ENCODE data around the gene FAM181A.
A peak's percentile ranks its signal among the peaks of the same experiment; 100 is the strongest.

Gene FAM181A

GRCh38 chr14:93926873-93927799, at the start of gene FAM181A:
Gene FAM181A, plus strand, starts transcription at chr14:93927344. Its CDS starts 942 bp downstream, at chr14:93928286.
- Histone ChIP-seq H3K36me3 (replicated peaks) (no peaks in the 10 kb centered on the region), H3K4me3 (no peak within 1 kb of the TSS), H3K9me3 (no peaks in the 10 kb centered on the region), H3K4me1 (no peaks in the 10 kb centered on the region), H3K27me3 (ENCODE audit: low read depth) (no peaks in the 10 kb centered on the region)
- DNase-seq (ENCODE audit: low spot score in 2 of 2), result no peak
- in situ Hi-C loops (cut with MboI; ENCODE audit: low sequenced_read_pairs), result no loop called here

- Histone ChIP-seq H3K9me3 (peaks cover 4% of the 10 kb centered on the region; the same call in 1 of the 2 replicates), H3K27me3 (ENCODE audit: low read depth) (no peaks in the 10 kb centered on the region), H3K4me3 (no peak overlapping the region), H3K36me3 (replicated peaks) (no peaks in the 10 kb centered on the region), H3K4me1 (no peaks in the 10 kb centered on the region; the same call in 1 of the 2 replicates)
- in situ Hi-C loops (cut with MboI; ENCODE audit: low sequenced_read_pairs), result no loop called here
- no peak for DNase-seq (ENCODE audit: low spot score in 2 of 2)
Observed at GRCh38 chr14:93878212-93878611, 48.9 kb upstream of the FAM181A start.

- Histone ChIP-seq H3K4me1 (no peaks in the 10 kb centered on the region; the same call in 1 of the 2 replicates), H3K4me3 (no peak overlapping the region), H3K9me3 (peaks cover 4% of the 10 kb centered on the region; the same call in 1 of the 2 replicates), H3K27me3 (ENCODE audit: low read depth) (no peaks in the 10 kb centered on the region; the same call in 1 of the 2 replicates), H3K36me3 (replicated peaks) (no peaks in the 10 kb centered on the region)
- in situ Hi-C loops (cut with MboI; ENCODE audit: low sequenced_read_pairs), result no loop called here
- no peak for DNase-seq (ENCODE audit: low spot score in 2 of 2)
Observed at GRCh38 chr14:93878871-93879270, 48.3 kb upstream of the FAM181A start.

GRCh38 chr14:93879362-93879983, 47.7 kb upstream of the FAM181A start:
- no peaks in the 10 kb centered on the region; the same call in 1 of the 2 replicates for H3K27me3 ChIP-seq (ENCODE audit: low read depth)
- H3K36me3 ChIP-seq (replicated peaks), result no peaks in the 10 kb centered on the region
- in situ Hi-C loops (cut with MboI; ENCODE audit: low sequenced_read_pairs), result no loop called here
- H3K4me1 ChIP-seq, result no peaks in the 10 kb centered on the region; the same call in 1 of the 2 replicates
- peaks cover 4% of the 10 kb centered on the region; the same call in 1 of the 2 replicates for H3K9me3 ChIP-seq
- no peak for DNase-seq (ENCODE audit: low spot score in 2 of 2)
- no peak overlapping the region for H3K4me3 ChIP-seq

- Histone ChIP-seq H3K4me3 (no peak overlapping the region), H3K9me3 (peaks cover 4% of the 10 kb centered on the region; the same call in 1 of the 2 replicates), H3K36me3 (replicated peaks) (no peaks in the 10 kb centered on the region), H3K27me3 (ENCODE audit: low read depth) (no peaks in the 10 kb centered on the region; the same call in 1 of the 2 replicates), H3K4me1 (no peaks in the 10 kb centered on the region; the same call in 1 of the 2 replicates)
- in situ Hi-C loops (cut with MboI; ENCODE audit: low sequenced_read_pairs), result no loop called here
- peak; percentile 57 to 80 for DNase-seq (ENCODE audit: low spot score in 2 of 2)
Observed at GRCh38 chr14:93880021-93880820, 46.9 kb upstream of the FAM181A start.

GRCh38 chr14:93884950-93885349, 42.2 kb upstream of the FAM181A start:
- no peaks in the 10 kb centered on the region for H3K36me3 ChIP-seq (replicated peaks)
- no peak overlapping the region for H3K4me3 ChIP-seq
- in situ Hi-C loops (cut with MboI; ENCODE audit: low sequenced_read_pairs), result no loop called here
- no peaks in the 10 kb centered on the region; the same call in 1 of the 2 replicates for H3K4me1 ChIP-seq
- H3K27me3 ChIP-seq (ENCODE audit: low read depth), result peaks cover 9% of the 10 kb centered on the region
- no peak for DNase-seq (ENCODE audit: low spot score in 2 of 2)
- peaks cover 4% of the 10 kb centered on the region; the same call in 1 of the 2 replicates for H3K9me3 ChIP-seq

- H3K9me3 ChIP-seq, result no peaks in the 10 kb centered on the region; the same call in 1 of the 2 replicates
- no peak for DNase-seq (ENCODE audit: low spot score in 2 of 2)
- peaks cover 9% of the 10 kb centered on the region for H3K27me3 ChIP-seq (ENCODE audit: low read depth)
- no peaks in the 10 kb centered on the region for H3K36me3 ChIP-seq (replicated peaks)
- peaks cover 3% of the 10 kb centered on the region for H3K4me1 ChIP-seq
- no peak overlapping the region for H3K4me3 ChIP-seq
- in situ Hi-C loops (cut with MboI; ENCODE audit: low sequenced_read_pairs), result no loop called here
Observed at GRCh38 chr14:93888995-93889394, 38.1 kb upstream of the FAM181A start.

- DNase-seq (ENCODE audit: low spot score in 2 of 2), result no peak
- H3K36me3 ChIP-seq (replicated peaks), result no peaks in the 10 kb centered on the region
- H3K27me3 ChIP-seq (ENCODE audit: low read depth), result peaks cover 9% of the 10 kb centered on the region
- H3K9me3 ChIP-seq, result no peaks in the 10 kb centered on the region; the same call in 1 of the 2 replicates
- in situ Hi-C loops (cut with MboI; ENCODE audit: low sequenced_read_pairs), result no loop called here
- H3K4me3 ChIP-seq, result no peak overlapping the region
- H3K4me1 ChIP-seq, result peaks cover 6% of the 10 kb centered on the region
Observed at GRCh38 chr14:93889739-93890483, 37.2 kb upstream of the FAM181A start.

- no peaks in the 10 kb centered on the region for H3K9me3 ChIP-seq
- DNase-seq (ENCODE audit: low spot score in 2 of 2), result no peak
- no peak overlapping the region for H3K4me3 ChIP-seq
- peaks cover 6% of the 10 kb centered on the region for H3K4me1 ChIP-seq
- in situ Hi-C loops (cut with MboI; ENCODE audit: low sequenced_read_pairs), result no loop called here
- peaks cover 6% of the 10 kb centered on the region; the same call in 1 of the 2 replicates for H3K27me3 ChIP-seq (ENCODE audit: low read depth)
- no peaks in the 10 kb centered on the region for H3K36me3 ChIP-seq (replicated peaks)
Observed at GRCh38 chr14:93891756-93892504, 35.2 kb upstream of the FAM181A start.

- Histone ChIP-seq H3K4me1 (peaks cover 6% of the 10 kb centered on the region), H3K27me3 (ENCODE audit: low read depth) (peaks cover under 1% of the 10 kb centered on the region; the same call in 1 of the 2 replicates), H3K36me3 (replicated peaks) (no peaks in the 10 kb centered on the region), H3K4me3 (no peak overlapping the region), H3K9me3 (no peaks in the 10 kb centered on the region)
- in situ Hi-C loops (cut with MboI; ENCODE audit: low sequenced_read_pairs), result no loop called here
- no peak for DNase-seq (ENCODE audit: low spot score in 2 of 2)
Observed at GRCh38 chr14:93892505-93892839, 34.7 kb upstream of the FAM181A start.

- H3K27me3 ChIP-seq (ENCODE audit: low read depth), result no peaks in the 10 kb centered on the region
- no peaks in the 10 kb centered on the region for H3K9me3 ChIP-seq
- no peak overlapping the region for H3K4me3 ChIP-seq
- peaks cover 6% of the 10 kb centered on the region for H3K4me1 ChIP-seq
- peak; percentile 42 to 91 for DNase-seq (ENCODE audit: low spot score in 2 of 2)
- in situ Hi-C loops (cut with MboI; ENCODE audit: low sequenced_read_pairs), result no loop called here
- H3K36me3 ChIP-seq (replicated peaks), result no peaks in the 10 kb centered on the region
Observed at GRCh38 chr14:93892923-93893558, 34.1 kb upstream of the FAM181A start.
